ENCODE measurements around the gene SIRPB1.

DNA sequence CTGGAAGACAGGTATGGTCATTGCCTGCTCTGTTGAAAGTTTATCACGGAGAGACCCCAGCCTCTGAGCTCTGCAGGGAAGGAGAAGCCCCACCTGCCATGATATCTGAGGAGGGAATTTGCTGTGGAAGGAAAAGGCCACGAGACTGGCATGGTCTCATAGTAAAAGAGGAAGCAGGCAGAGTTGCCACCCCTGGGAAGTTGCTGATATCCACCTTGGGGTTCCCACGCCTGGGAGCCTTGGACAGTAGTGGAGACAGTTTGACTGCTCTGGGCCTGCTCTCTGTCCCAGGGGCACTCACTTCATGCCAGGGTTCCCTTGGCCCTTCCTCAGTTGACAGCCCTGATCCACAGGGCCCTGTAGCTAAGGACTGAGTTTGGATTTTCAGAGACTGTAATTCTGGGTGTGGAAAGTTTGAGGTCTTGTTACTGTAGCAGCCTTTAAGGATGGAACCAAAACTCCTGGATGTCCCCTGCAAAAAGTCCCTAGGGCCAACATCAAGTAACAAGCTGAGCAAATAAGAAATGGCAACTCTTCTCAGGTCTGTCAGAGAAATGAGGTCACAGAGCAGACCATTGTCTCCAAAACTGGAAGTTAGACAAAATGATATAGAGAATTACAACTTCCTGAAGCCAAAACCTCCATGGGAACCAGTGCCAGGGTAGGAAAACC, 6.9 kb upstream of the SIRPB1 start:
- TF ChIP-seq, protein P1, sequence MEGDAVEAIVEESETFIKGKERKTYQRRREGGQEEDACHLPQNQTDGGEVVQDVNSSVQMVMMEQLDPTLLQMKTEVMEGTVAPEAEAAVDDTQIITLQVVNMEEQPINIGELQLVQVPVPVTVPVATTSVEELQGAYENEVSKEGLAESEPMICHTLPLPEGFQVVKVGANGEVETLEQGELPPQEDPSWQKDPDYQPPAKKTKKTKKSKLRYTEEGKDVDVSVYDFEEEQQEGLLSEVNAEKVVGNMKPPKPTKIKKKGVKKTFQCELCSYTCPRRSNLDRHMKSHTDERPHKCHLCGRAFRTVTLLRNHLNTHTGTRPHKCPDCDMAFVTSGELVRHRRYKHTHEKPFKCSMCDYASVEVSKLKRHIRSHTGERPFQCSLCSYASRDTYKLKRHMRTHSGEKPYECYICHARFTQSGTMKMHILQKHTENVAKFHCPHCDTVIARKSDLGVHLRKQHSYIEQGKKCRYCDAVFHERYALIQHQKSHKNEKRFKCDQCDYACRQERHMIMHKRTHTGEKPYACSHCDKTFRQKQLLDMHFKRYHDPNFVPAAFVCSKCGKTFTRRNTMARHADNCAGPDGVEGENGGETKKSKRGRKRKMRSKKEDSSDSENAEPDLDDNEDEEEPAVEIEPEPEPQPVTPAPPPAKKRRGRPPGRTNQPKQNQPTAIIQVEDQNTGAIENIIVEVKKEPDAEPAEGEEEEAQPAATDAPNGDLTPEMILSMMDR (IDR thresholded peaks at IDR 0.05; ENCODE audit: low read length): no peak
- TF ChIP-seq EZH2 (optimal IDR thresholded peaks at IDR 0.05; ENCODE audit: low read depth, low read length): no peak
- no peak for TF ChIP-seq EZH2phosphoT487 (IDR thresholded peaks at IDR 0.05; ENCODE audit: low read length)

All from MM.1S (cell line).